GM12878 (cell line): Measurements from ENCODE around the gene SLC35G2. TPM values are rescaled to one million over a fixed set of nuclear protein-coding genes. Genes with fewer than 3 reads are reported as not detected.

Experiments used
- ATAC-seq: fragments of 200-7000 bp; cut with Tn5 transposase; 3 replicates; pipeline ENCODE4 v1.9.1; 2020; ENCODE audit warnings: mild to moderate bottlenecking, moderate library complexity
- BruUV-seq: library from RNA; stranded (reverse); fragments of 400-500 nt; replicated peaks from 2 replicates; lab custom pipeline; 2021; lab: Mats Ljungman, UMichigan
- CTCF ChIA-PET: fragments of 300-600 bp; sonication (Branson Sonifier 250); formaldehyde crosslinking; extraction: SDS; loops from one replicate; lab custom pipeline; 2021; ENCODE audit warnings: inconsistent platforms; lab: Yijun Ruan, JAX
- POLR2A ChIA-PET: fragments of 350-600 bp; formaldehyde crosslinking; extraction: SDS; loops from one replicate; lab custom pipeline; 2021; ENCODE audit warnings: inconsistent platforms; lab: Charles Lee
- RAD21 ChIA-PET: fragments of 300-600 bp; sonication (Branson Sonifier 250); formaldehyde crosslinking; loops from one replicate; lab custom pipeline; 2023; ENCODE audit warnings: antibody characterized with exemption; ENCODE audit not compliant: unreplicated experiment; lab: Charles Lee
- SMC1A ChIA-PET: fragments of 300-600 bp; sonication (Branson Sonifier 250); formaldehyde crosslinking; loops from one replicate; lab custom pipeline; 2023; ENCODE audit not compliant: unreplicated experiment, uncharacterized antibody; lab: Charles Lee
- DNase-seq: peaks from one replicate; pipeline ENCODE4 v3.0.0-alpha.2; 2011; ENCODE audit warnings: low read depth, low spot score
- FAIRE-seq: peaks from 3 replicates; lab custom pipeline; 2011; peaks lifted over from hg19 to GRCh38; lab: Jason Lieb, UNC
- H2AFZ ChIP-seq: 2 replicates; pipeline ENCODE4 v1.6.0; 2011; ENCODE audit warnings: low read depth, low read length, control low read depth; ENCODE audit not compliant: control insufficient read depth
- H3K27ac ChIP-seq: 2 replicates; pipeline ENCODE4 v1.5.1; 2011; ENCODE audit warnings: control low read depth; ENCODE audit not compliant: control insufficient read depth, insufficient read depth
- H3K27me3 ChIP-seq, 2 experiments: replicated peaks in 1 of 2; 2 replicates each; pipeline versions ENCODE4 v1.6.0 to v1.6.1; 2011; ENCODE audit warnings: low read length in 1 of 2; ENCODE audit not compliant: control insufficient read depth in 2 of 2, insufficient read depth in 2 of 2
- H3K36me3 ChIP-seq, 2 experiments: 2 replicates each; pipeline ENCODE4 v1.5.1; 2011; ENCODE audit warnings: low read length in 1 of 2; ENCODE audit not compliant: control insufficient read depth in 2 of 2, insufficient read depth in 2 of 2
- H3K4me1 ChIP-seq: 2 replicates; pipeline ENCODE4 v1.6.1; 2011; ENCODE audit warnings: mild to moderate bottlenecking, low read length, moderate library complexity, mixed read lengths; ENCODE audit not compliant: control insufficient read depth, insufficient read depth
- H3K4me2 ChIP-seq: 2 replicates; pipeline ENCODE4 v1.6.0; 2011; ENCODE audit warnings: control low read depth; ENCODE audit not compliant: control insufficient read depth, insufficient read depth
- H3K4me3 ChIP-seq: fragments of 200-600 bp; sonication (generic); 2 replicates; pipeline ENCODE4 v1.5.1; 2016
- H3K79me2 ChIP-seq: 2 replicates; pipeline ENCODE4 v1.6.0; 2011; ENCODE audit warnings: low read length; ENCODE audit not compliant: control insufficient read depth, insufficient read depth
- H3K9ac ChIP-seq: 2 replicates; pipeline ENCODE4 v1.8.0; 2011; ENCODE audit warnings: low read length, control low read depth, mixed read lengths; ENCODE audit not compliant: control insufficient read depth, insufficient read depth
- H3K9me3 ChIP-seq: replicated peaks from 3 replicates; pipeline ENCODE4 v1.5.1; 2011; ENCODE audit warnings: mild to moderate bottlenecking, low read length; ENCODE audit not compliant: control insufficient read depth, insufficient read depth
- H4K20me1 ChIP-seq: 2 replicates; pipeline ENCODE4 v1.6.0; 2011; ENCODE audit not compliant: control insufficient read depth, insufficient read depth
- CHD1 ChIP-seq: IDR thresholded peaks from 2 replicates; pipeline ENCODE4 v1.6.1; 2012; ENCODE audit warnings: low read depth, low read length, improper control_type of control experiment
- CREM ChIP-seq: IDR thresholded peaks from 2 replicates; pipeline ENCODE4 v1.6.1; 2014; ENCODE audit warnings: antibody characterized with exemption, low read depth
- GABPA ChIP-seq: IDR thresholded peaks from 2 replicates; pipeline ENCODE4 v1.6.1; 2014; ENCODE audit warnings: antibody characterized with exemption, low read depth, mild to moderate bottlenecking, inconsistent platforms
- GATAD2B ChIP-seq: fragments of 450-650 bp; conservative IDR thresholded peaks from 2 replicates; pipeline ENCODE4 v1.6.1; 2017; ENCODE audit warnings: low read depth, mild to moderate bottlenecking, moderate library complexity
- IKZF1 ChIP-seq: fragments of 450-650 bp; conservative IDR thresholded peaks from 2 replicates; pipeline ENCODE4 v1.6.1; 2017; ENCODE audit warnings: antibody characterized with exemption, mild to moderate bottlenecking
- NFIC ChIP-seq: IDR thresholded peaks from 2 replicates; pipeline ENCODE4 v1.6.1; 2012; ENCODE audit warnings: low read depth, mild to moderate bottlenecking, inconsistent platforms, low read length, moderate library complexity
- PKNOX1 ChIP-seq: fragments of 450-650 bp; IDR thresholded peaks from 2 replicates; pipeline ENCODE4 v1.6.1; 2016; ENCODE audit warnings: mild to moderate bottlenecking
- PML ChIP-seq: IDR thresholded peaks from 2 replicates; pipeline ENCODE4 v1.6.1; 2012; ENCODE audit warnings: low read length, inconsistent platforms
- PRDM15 ChIP-seq: fragments of 450-650 bp; formaldehyde crosslinking; IDR thresholded peaks from 2 replicates; pipeline ENCODE4 v1.4.0; 2020; ENCODE audit warnings: mild to moderate bottlenecking, moderate library complexity
- SIN3A ChIP-seq: IDR thresholded peaks from 2 replicates; pipeline ENCODE4 v1.6.1; 2012; ENCODE audit warnings: low read depth, low read length, improper control_type of control experiment
- SMARCA5 ChIP-seq: fragments of 450-650 bp; IDR thresholded peaks from 2 replicates; pipeline ENCODE4 v1.6.1; 2017; ENCODE audit warnings: mild to moderate bottlenecking
- SPI1 ChIP-seq: IDR thresholded peaks from 2 replicates; pipeline ENCODE4 v1.6.1; 2011; ENCODE audit warnings: low read depth, mild to moderate bottlenecking, low read length, moderate library complexity, borderline replicate concordance; ENCODE audit not compliant: insufficient read depth
- TAF1 ChIP-seq: IDR thresholded peaks from 2 replicates; pipeline ENCODE4 v1.6.1; 2011; ENCODE audit warnings: mild to moderate bottlenecking, low read depth, low read length, borderline replicate concordance
- YY1 ChIP-seq: IDR thresholded peaks from 2 replicates; pipeline ENCODE4 v1.6.1; 2011; ENCODE audit warnings: low read depth, mild to moderate bottlenecking, low read length
- ZBED1 ChIP-seq: IDR thresholded peaks from 2 replicates; pipeline ENCODE4 v1.6.1; 2016; ENCODE audit warnings: borderline replicate concordance
- WGBS: methylation state at CpG from one replicate; pipeline ENCODE4 v1.1.6; 2016; ENCODE audit warnings: low lambda C conversion rate; ENCODE audit not compliant: insufficient replicate concordance, insufficient coverage; ENCODE audit errors: missing lambda C conversion rate; 5-methylcytosine and 5-hydroxymethylcytosine counted together
- in situ Hi-C: fragments of 300-500 bp; cut with MboI; formaldehyde crosslinking; loops from 9 replicates; pipeline ENCODE4 v1.14.3; 2018; ENCODE audit warnings: mixed read lengths
- intact Hi-C: fragments of 100-400 bp; cut with micrococcal nuclease; formaldehyde crosslinking; loops from one replicate; pipeline ENCODE4 v1.14.2; 2022; ENCODE audit not compliant: unreplicated experiment
- polyA plus RNA-seq, 11 experiments: library from polyadenylated mRNA; depleted of rRNA in 4 of 11; unstranded in 6 of 11; stranded (reverse) in 5 of 11; fragments of >200 nt; fragmentation: Nextera tagmentation in 4 of 11; fragmentation: Illumina TruSeq in 1 of 11; extraction: Ambion mirVana in 4 of 11; extraction: Trizol in 1 of 11; gene quantifications; 1 replicate in 1 of 11; 2 replicates in 10 of 11; pipeline versions ENCODE4 v1.2.1 to v1.2.3, GENCODE V29; 2011 to 2016; ENCODE audit warnings: inconsistent platforms in 2 of 11, missing spikeins in 2 of 11, low read depth in 1 of 11
- total RNA-seq, 4 experiments: library from RNA; depleted of rRNA in 3 of 4; stranded (reverse); fragments of >200 nt in 3 of 4; fragmentation: Illumina TruSeq in 1 of 4; extraction: Trizol in 1 of 4; gene quantifications; 2 replicates each; pipeline versions ENCODE4 v1.2.1 to v1.2.3, GENCODE V29; 2013 to 2021
- TF ChIP-seq, protein P1 (sequence below): fragments of 450-650 bp; IDR thresholded peaks from 2 replicates; pipeline ENCODE4 v1.6.1; 2017; ENCODE audit warnings: mild to moderate bottlenecking, low read depth, inconsistent platforms; ENCODE audit not compliant: poor library complexity, severe bottlenecking

SLC35G2 gene
- total and polyA plus RNA-seq, 10 of the 15 experiments (the other 5 are each of a cell fraction or from before 2014, with no cell fraction given) = 0.11 to 1.9 (median 0.27) TPM

DNA sequence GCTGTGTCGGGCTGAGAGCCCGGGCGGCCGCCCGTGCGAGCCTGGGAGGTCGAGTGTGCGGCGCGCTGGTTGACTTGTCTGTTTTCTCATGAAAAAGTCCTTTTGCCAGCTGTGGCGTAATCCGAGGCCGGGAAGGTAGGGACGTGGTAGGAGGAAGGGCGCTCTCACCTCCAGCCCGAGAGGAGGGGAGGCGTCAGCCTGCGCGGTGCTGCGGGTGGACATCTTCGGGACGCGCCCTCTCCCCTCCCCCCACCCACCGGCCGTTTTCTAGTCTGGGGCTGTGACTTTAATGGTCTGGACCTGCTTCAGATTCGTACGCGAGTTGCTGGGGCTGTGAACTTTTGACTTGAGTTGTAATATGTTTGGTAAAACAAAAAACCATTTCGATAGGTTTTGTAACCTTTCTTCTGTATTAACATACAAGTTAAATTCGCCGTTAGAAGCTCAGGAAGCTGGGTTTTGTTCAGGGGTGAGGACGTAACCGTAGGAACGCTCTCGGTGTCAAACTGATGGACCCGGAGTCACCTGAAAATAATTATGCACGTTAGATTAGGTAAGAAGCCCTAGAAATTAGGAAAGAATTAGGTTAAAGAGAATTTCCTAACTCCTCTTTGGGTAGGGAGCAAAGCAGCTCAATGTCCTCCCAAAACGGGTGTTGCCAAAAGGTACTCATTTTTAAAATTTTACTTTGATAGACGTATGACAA is 43.8 kb downstream of the SLC35G2 start:
- peaks cover 3% of the 10 kb centered on the region; the same call in 1 of the 3 replicates for H3K9me3 ChIP-seq
- ChIA-PET CTCF (interaction anchor here (0.7 to 6.1 kb wide), 3 partner anchors 88 to 151 kb away, joined by 3 to 51 read pairs (median 10); partner anchors contain the start of gene STAG1), RAD21 (interaction anchor here (0.7 to 4.3 kb wide), 17 partner anchors 8 to 667 kb away, joined by 3 to 66 read pairs (median 5); partner anchors contain the start of genes MSL2 and STAG1), POLR2A (interaction anchor here (0.8 to 6.2 kb wide), 12 partner anchors 8 to 151 kb away, joined by 3 to 41 read pairs (median 4); partner anchors contain the start of gene STAG1), SMC1A (interaction anchor here (0.8 to 4.2 kb wide), 21 partner anchors 19 to 667 kb away, joined by 3 to 18 read pairs (median 4); partner anchors contain the start of gene MSL2)
- no peaks in the 10 kb centered on the region for H3K36me3 ChIP-seq
- ATAC-seq (peak; percentile 54), DNase-seq (no peak), FAIRE-seq (no peak)
- 0 out of 2 replicates have a peak, but pooled peaks cover 2% of the 10 kb centered on the region for H3K4me1 ChIP-seq
- 1% methylated on average over 36 of the region's 39 CpGs for WGBS
- H4K20me1 ChIP-seq = no peaks in the 10 kb centered on the region
- H3K27ac ChIP-seq = peak overlapping the region; percentile 92
- peak overlapping the region; percentile 83 for H3K4me2 ChIP-seq
- peak overlapping the region; percentile 79 for H3K4me3 ChIP-seq
- in situ Hi-C loops = no loop called here
- H3K9ac ChIP-seq = peak overlapping the region; percentile 82
- no TSS peak for BruUV-seq
- no peaks in the 10 kb centered on the region for H3K27me3 ChIP-seq
- H2AFZ ChIP-seq = peak overlapping the region; percentile 91
- intact Hi-C loops = loop anchor here (2.0 to 10.0 kb wide), 7 partner anchors 45 to 785 kb away; partner anchors contain the start of gene STAG1
- peaks cover 66% of the 10 kb centered on the region for H3K79me2 ChIP-seq
- peak; percentile 67 for TF ChIP-seq YY1
- no peak for TF ChIP-seq PRDM15 (CRISPR knock-in tag)
- TF ChIP-seq, protein P1, sequence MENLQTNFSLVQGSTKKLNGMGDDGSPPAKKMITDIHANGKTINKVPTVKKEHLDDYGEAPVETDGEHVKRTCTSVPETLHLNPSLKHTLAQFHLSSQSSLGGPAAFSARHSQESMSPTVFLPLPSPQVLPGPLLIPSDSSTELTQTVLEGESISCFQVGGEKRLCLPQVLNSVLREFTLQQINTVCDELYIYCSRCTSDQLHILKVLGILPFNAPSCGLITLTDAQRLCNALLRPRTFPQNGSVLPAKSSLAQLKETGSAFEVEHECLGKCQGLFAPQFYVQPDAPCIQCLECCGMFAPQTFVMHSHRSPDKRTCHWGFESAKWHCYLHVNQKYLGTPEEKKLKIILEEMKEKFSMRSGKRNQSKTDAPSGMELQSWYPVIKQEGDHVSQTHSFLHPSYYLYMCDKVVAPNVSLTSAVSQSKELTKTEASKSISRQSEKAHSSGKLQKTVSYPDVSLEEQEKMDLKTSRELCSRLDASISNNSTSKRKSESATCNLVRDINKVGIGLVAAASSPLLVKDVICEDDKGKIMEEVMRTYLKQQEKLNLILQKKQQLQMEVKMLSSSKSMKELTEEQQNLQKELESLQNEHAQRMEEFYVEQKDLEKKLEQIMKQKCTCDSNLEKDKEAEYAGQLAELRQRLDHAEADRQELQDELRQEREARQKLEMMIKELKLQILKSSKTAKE = peak; percentile 21
- 0 out of 2 replicates have a peak, but pooled peaks have one; percentile 31 for TF ChIP-seq ZBED1
- peak; percentile 35; the same call in 1 of the 2 replicates for TF ChIP-seq TAF1
- TF ChIP-seq SMARCA5 = 0 out of 2 replicates have a peak, but pooled peaks have one; percentile 7
- peak; percentile 24; the same call in 1 of the 2 replicates for TF ChIP-seq GATAD2B
- peak; percentile 9; the same call in 1 of the 2 replicates for TF ChIP-seq PML
- no peak for TF ChIP-seq SPI1
- no peak for TF ChIP-seq CREM
- TF ChIP-seq PKNOX1 = peak; percentile 23; the same call in 1 of the 2 replicates
- TF ChIP-seq NFIC = no peak
- peak; percentile 65; the same call in 1 of the 2 replicates for TF ChIP-seq CHD1
- no peak for TF ChIP-seq GABPA
- 0 out of 2 replicates have a peak, but pooled peaks have one; percentile 42 for TF ChIP-seq IKZF1
- 0 out of 2 replicates have a peak, but pooled peaks have one; percentile 30 for TF ChIP-seq SIN3A
